Lung (tissue), 12 donors: ENCODE measurements around the gene CLEC4E. TPM values are rescaled to one million over a fixed set of nuclear protein-coding genes. Genes with fewer than 3 reads are reported as not detected.

ENCODE experiments used
- ATAC-seq: fragments of 200-7000 bp; cut with Tn5 transposase; one replicate; pipeline ENCODE4 v1.9.1; 2020; ENCODE audit warnings: moderate number of reproducible peaks; ENCODE audit not compliant: insufficient read depth, low FRiP score
- DNase-seq, 3 donors: peaks; one replicate each; pipeline ENCODE4 v3.0.0-alpha.2; 2013 to 2017
- H3K27ac ChIP-seq, 2 donors: one replicate each; pipeline ENCODE4 v1.5.1; 2013; ENCODE audit warnings: mild to moderate bottlenecking in 2 of 2, moderate library complexity in 2 of 2, control low read depth in 1 of 2, inconsistent platforms in 1 of 2, low read depth in 1 of 2, low read length in 1 of 2
- H3K27me3 ChIP-seq, 3 donors: one replicate each; pipeline ENCODE4 v1.5.1; 2013; ENCODE audit warnings: low read length in 2 of 3; ENCODE audit not compliant: control insufficient read depth in 3 of 3, insufficient read depth in 3 of 3
- H3K36me3 ChIP-seq, 4 donors: one replicate each; pipeline ENCODE4 v1.5.1; 2013; ENCODE audit warnings: low read length in 4 of 4, mild to moderate bottlenecking in 1 of 4, moderate library complexity in 1 of 4; ENCODE audit not compliant: control insufficient read depth in 4 of 4, insufficient read depth in 4 of 4
- H3K4me1 ChIP-seq, 5 donors: one replicate each; pipeline ENCODE4 v1.5.1; 2013; ENCODE audit warnings: low read length in 5 of 5, mild to moderate bottlenecking in 2 of 5, moderate library complexity in 1 of 5; ENCODE audit not compliant: control insufficient read depth in 5 of 5, insufficient read depth in 5 of 5
- H3K4me3 ChIP-seq: one replicate; pipeline ENCODE4 v1.5.1; 2013; ENCODE audit warnings: mild to moderate bottlenecking, control low read depth, moderate library complexity
- H3K9ac ChIP-seq, 2 donors: one replicate each; pipeline ENCODE4 v1.5.1; 2013; ENCODE audit warnings: low read length in 2 of 2, control low read depth in 1 of 2; ENCODE audit not compliant: insufficient read depth in 1 of 2
- H3K9me3 ChIP-seq, 4 donors: one replicate each; pipeline ENCODE4 v1.5.1; 2013; ENCODE audit warnings: low read length in 3 of 4, mild to moderate bottlenecking in 1 of 4, moderate library complexity in 1 of 4; ENCODE audit not compliant: control insufficient read depth in 4 of 4, insufficient read depth in 3 of 4
- CTCF ChIP-seq: IDR thresholded peaks from 2 replicates; pipeline ENCODE4 v1.5.1; 2012; ENCODE audit warnings: mild to moderate bottlenecking; ENCODE audit errors: control extremely low read depth, extremely low read depth
- WGBS, 2 donors: extraction: QIAGEN DNeasy Blood & Tissue Kit; methylation state at CpG; one replicate each; pipeline ENCODE4 v1.1.7; 2013; 5-methylcytosine and 5-hydroxymethylcytosine counted together
- polyA plus RNA-seq, 2 donors: library from polyadenylated mRNA; stranded (reverse); fragments of 200-250 nt; gene quantifications; one replicate each; pipeline ENCODE4 v1.2.1, GENCODE V29; 2013
- total RNA-seq, 2 donors: library from RNA; depleted of rRNA in 1 of 2; stranded (reverse); fragments of >200 nt in 1 of 2; gene quantifications; one replicate each; pipeline ENCODE4 v1.2.1, GENCODE V29; 2014 to 2021
- donor health status: control.
- donor health status: control.
- donor health status: Bipolar disorder and iron deficiency.
- donor health status: healthy.
- donor health status: DM: yes; HTN: yes; CAD: no.

CLEC4E gene
- total and polyA plus RNA-seq, 4 donors = 5.5 to 112 (median 19.7) TPM

GRCh38 chr12:8508223-8508622 is 32.5 kb downstream of the CLEC4E start:
- Histone ChIP-seq H3K4me1 (peaks cover 0 to 2% (median 0%) of the 10 kb centered on the region in 5 donors), H3K9ac (no peak overlapping the region), H3K4me3 (no peak overlapping the region), H3K27ac (no peak overlapping the region), H3K27me3 (no peaks in the 10 kb centered on the region), H3K9me3 (peaks cover 0 to 4% (median 0%) of the 10 kb centered on the region in 4 donors), H3K36me3 (no peaks in the 10 kb centered on the region)
- no peak for TF ChIP-seq CTCF
- WGBS, 2 donors = 89 to 96% methylated on average over 3 of the region's 3 CpGs
- no peak for ATAC-seq
- DNase-seq = no peak

GRCh38 chr12:8507596-8507995 is 33.1 kb downstream of the CLEC4E start:
- Histone ChIP-seq H3K9me3 (peaks cover 0 to 2% (median 0%) of the 10 kb centered on the region in 4 donors), H3K4me3 (no peak overlapping the region), H3K27me3 (no peaks in the 10 kb centered on the region), H3K27ac (no peak overlapping the region), H3K4me1 (peaks cover 0 to 2% (median 0%) of the 10 kb centered on the region in 5 donors), H3K36me3 (no peaks in the 10 kb centered on the region), H3K9ac (no peak overlapping the region)
- ATAC-seq (no peak), DNase-seq (no peak)
- 84 to 95% methylated on average over 3 of the region's 3 CpGs for WGBS, 2 donors
- no peak for TF ChIP-seq CTCF

- H3K4me3 ChIP-seq = no peak overlapping the region
- no peak for TF ChIP-seq CTCF
- H3K9ac ChIP-seq = no peak overlapping the region
- H3K27ac ChIP-seq = no peak overlapping the region
- H3K27me3 ChIP-seq = no peaks in the 10 kb centered on the region
- no peaks in the 10 kb centered on the region for H3K36me3 ChIP-seq
- ATAC-seq (no peak), DNase-seq (no peak)
- peaks cover 0 to 2% (median 0%) of the 10 kb centered on the region in 5 donors for H3K4me1 ChIP-seq
- H3K9me3 ChIP-seq = no peaks in the 10 kb centered on the region
- WGBS, 2 donors = 91 to 100% methylated on average over 1 of the region's 1 CpG
These were observed 36.4 kb downstream of the CLEC4E start for GRCh38 chr12:8504351-8504750.

- DNase-seq (no peak), ATAC-seq (no peak)
- no peak for TF ChIP-seq CTCF
- no peaks in the 10 kb centered on the region for H3K9me3 ChIP-seq
- H3K4me3 ChIP-seq = no peak overlapping the region
- peaks cover 0 to 4% (median 0%) of the 10 kb centered on the region in 3 donors for H3K27me3 ChIP-seq
- H3K36me3 ChIP-seq = no peaks in the 10 kb centered on the region
- H3K9ac ChIP-seq = no peak overlapping the region
- 43 to 58% methylated on average over 3 of the region's 3 CpGs for WGBS, 2 donors
- no peaks in the 10 kb centered on the region for H3K4me1 ChIP-seq
- H3K27ac ChIP-seq = no peak overlapping the region
These were observed 39.0 kb downstream of the CLEC4E start for GRCh38 chr12:8501720-8502119.
